Activated T-helper 17 cell treated with anti-CD3 and anti-CD28 coated beads, Interleukin-2, amount 50 U/mL, for 72 hours (primary cell): Measurements from ENCODE around the gene PPP1R7. TPM values are rescaled to one million over a fixed set of nuclear protein-coding genes. Genes with fewer than 3 reads are reported as not detected.

Experiments used
- ATAC-seq: fragments of 150-1000 bp; cut with Tn5 transposase; replicated peaks from 2 replicates; pipeline ENCODE4 v1.10.0; 2021; ENCODE audit warnings: mild to moderate bottlenecking, moderate library complexity
- H3K27ac Mint-ChIP-seq: one replicate; pipeline ENCODE4 v1.8.0; 2022; ENCODE audit warnings: mixed read lengths
- H3K27me3 Mint-ChIP-seq: one replicate; pipeline ENCODE4 v1.8.0; 2022; ENCODE audit warnings: mixed read lengths
- H3K36me3 Mint-ChIP-seq: one replicate; pipeline ENCODE4 v1.8.0; 2022; ENCODE audit warnings: low read depth, mild to moderate bottlenecking, mixed read lengths
- H3K4me1 Mint-ChIP-seq: one replicate; pipeline ENCODE4 v1.8.0; 2022; ENCODE audit warnings: mixed read lengths
- H3K4me3 Mint-ChIP-seq: one replicate; pipeline ENCODE4 v1.8.0; 2022; ENCODE audit warnings: mild to moderate bottlenecking, mixed read lengths
- H3K9me3 Mint-ChIP-seq: one replicate; pipeline ENCODE4 v1.8.0; 2022; ENCODE audit warnings: mixed read lengths
- total RNA-seq, 2 donors: library from RNA; stranded (reverse); gene quantifications; one replicate each; pipeline ENCODE4 v1.2.3, GENCODE V29; 2022

PPP1R7 gene
- total RNA-seq, 2 donors from 2014 or later, result 81.9 to 86.4 TPM

GRCh38 chr2:241197947-241198346 is 47.7 kb downstream of the PPP1R7 start:
- Mint-ChIP-seq H3K36me3 (no peaks in the 10 kb centered on the region), H3K9me3 (no peaks in the 10 kb centered on the region), H3K4me3 (no peak overlapping the region), H3K27me3 (no peaks in the 10 kb centered on the region), H3K4me1 (no peaks in the 10 kb centered on the region), H3K27ac (no peak overlapping the region)
- no peak for ATAC-seq

GRCh38 chr2:241198381-241199279 is 48.4 kb downstream of the PPP1R7 start:
- Mint-ChIP-seq H3K4me3 (no peak overlapping the region), H3K9me3 (no peaks in the 10 kb centered on the region), H3K27me3 (no peaks in the 10 kb centered on the region), H3K36me3 (no peaks in the 10 kb centered on the region), H3K27ac (no peak overlapping the region), H3K4me1 (no peaks in the 10 kb centered on the region)
- ATAC-seq, result no peak

- no peaks in the 10 kb centered on the region for H3K27me3 Mint-ChIP-seq
- ATAC-seq, result no peak
- H3K4me1 Mint-ChIP-seq, result no peaks in the 10 kb centered on the region
- H3K4me3 Mint-ChIP-seq, result no peak overlapping the region
- no peaks in the 10 kb centered on the region for H3K36me3 Mint-ChIP-seq
- no peak overlapping the region for H3K27ac Mint-ChIP-seq
- no peaks in the 10 kb centered on the region for H3K9me3 Mint-ChIP-seq
Measured at GRCh38 chr2:241199286-241199685, 49.0 kb downstream of the PPP1R7 start.

- H3K4me1 Mint-ChIP-seq, result no peaks in the 10 kb centered on the region
- ATAC-seq, result no peak
- H3K9me3 Mint-ChIP-seq, result no peaks in the 10 kb centered on the region
- no peaks in the 10 kb centered on the region for H3K27me3 Mint-ChIP-seq
- H3K27ac Mint-ChIP-seq, result no peak overlapping the region
- H3K4me3 Mint-ChIP-seq, result no peak overlapping the region
- H3K36me3 Mint-ChIP-seq, result no peaks in the 10 kb centered on the region
Measured at GRCh38 chr2:241199897-241200821, 49.9 kb downstream of the PPP1R7 start.

- Mint-ChIP-seq H3K27me3 (no peaks in the 10 kb centered on the region), H3K36me3 (no peaks in the 10 kb centered on the region), H3K27ac (no peak overlapping the region), H3K9me3 (no peaks in the 10 kb centered on the region), H3K4me1 (no peaks in the 10 kb centered on the region), H3K4me3 (no peak overlapping the region)
- ATAC-seq, result no peak
Measured at GRCh38 chr2:241200822-241201395, 50.6 kb downstream of the PPP1R7 start.

- Mint-ChIP-seq H3K4me3 (no peak overlapping the region), H3K36me3 (no peaks in the 10 kb centered on the region), H3K9me3 (no peaks in the 10 kb centered on the region), H3K27ac (no peak overlapping the region), H3K27me3 (no peaks in the 10 kb centered on the region), H3K4me1 (no peaks in the 10 kb centered on the region)
- no peak for ATAC-seq
Measured at GRCh38 chr2:241201445-241202267, 51.4 kb downstream of the PPP1R7 start.

GRCh38 chr2:241202268-241202585 is 52.0 kb downstream of the PPP1R7 start:
- H3K4me1 Mint-ChIP-seq, result no peaks in the 10 kb centered on the region

GRCh38 chr2:241202681-241203080 is 52.4 kb downstream of the PPP1R7 start:
- Mint-ChIP-seq H3K9me3 (no peaks in the 10 kb centered on the region), H3K36me3 (no peaks in the 10 kb centered on the region)
- no peak for ATAC-seq

More at GRCh38 chr2:241202268-241202585, 52.0 kb downstream of the PPP1R7 start:
- Mint-ChIP-seq H3K27me3 (no peaks in the 10 kb centered on the region), H3K27ac (no peak overlapping the region), H3K36me3 (no peaks in the 10 kb centered on the region), H3K4me3 (no peak overlapping the region), H3K9me3 (no peaks in the 10 kb centered on the region)
- no peak for ATAC-seq

GRCh38 chr2:241203218-241204009 is 53.1 kb downstream of the PPP1R7 start:
- Mint-ChIP-seq H3K4me3 (no peak overlapping the region), H3K27ac (no peak overlapping the region), H3K4me1 (no peaks in the 10 kb centered on the region), H3K27me3 (no peaks in the 10 kb centered on the region), H3K36me3 (no peaks in the 10 kb centered on the region), H3K9me3 (no peaks in the 10 kb centered on the region)
- no peak for ATAC-seq

More at GRCh38 chr2:241202681-241203080, 52.4 kb downstream of the PPP1R7 start:
- H3K4me3 Mint-ChIP-seq, result no peak overlapping the region
- no peaks in the 10 kb centered on the region for H3K4me1 Mint-ChIP-seq
- no peak overlapping the region for H3K27ac Mint-ChIP-seq
- no peaks in the 10 kb centered on the region for H3K27me3 Mint-ChIP-seq

GRCh38 chr2:241204010-241204384 is 53.7 kb downstream of the PPP1R7 start:
- Mint-ChIP-seq H3K4me1 (no peaks in the 10 kb centered on the region), H3K4me3 (no peak overlapping the region), H3K9me3 (no peaks in the 10 kb centered on the region), H3K27ac (no peak overlapping the region), H3K36me3 (no peaks in the 10 kb centered on the region), H3K27me3 (no peaks in the 10 kb centered on the region)
- no peak for ATAC-seq

- no peak for ATAC-seq
- no peaks in the 10 kb centered on the region for H3K36me3 Mint-ChIP-seq
Measured at GRCh38 chr2:241204490-241204889, 54.2 kb downstream of the PPP1R7 start.

GRCh38 chr2:241205086-241205485 is 54.8 kb downstream of the PPP1R7 start:
- Mint-ChIP-seq H3K4me1 (no peaks in the 10 kb centered on the region), H3K27me3 (no peaks in the 10 kb centered on the region), H3K9me3 (no peaks in the 10 kb centered on the region), H3K36me3 (no peaks in the 10 kb centered on the region), H3K4me3 (no peak overlapping the region), H3K27ac (no peak overlapping the region)
- ATAC-seq, result no peak

More at GRCh38 chr2:241204490-241204889, 54.2 kb downstream of the PPP1R7 start:
- no peaks in the 10 kb centered on the region for H3K27me3 Mint-ChIP-seq
- H3K4me1 Mint-ChIP-seq, result no peaks in the 10 kb centered on the region
- H3K27ac Mint-ChIP-seq, result no peak overlapping the region
- H3K9me3 Mint-ChIP-seq, result no peaks in the 10 kb centered on the region
- no peak overlapping the region for H3K4me3 Mint-ChIP-seq

GRCh38 chr2:241207151-241207550 is 56.9 kb downstream of the PPP1R7 start:
- Mint-ChIP-seq H3K36me3 (no peaks in the 10 kb centered on the region), H3K9me3 (no peaks in the 10 kb centered on the region), H3K4me3 (no peak overlapping the region), H3K4me1 (no peaks in the 10 kb centered on the region), H3K27ac (no peak overlapping the region), H3K27me3 (no peaks in the 10 kb centered on the region)
- no peak for ATAC-seq
